ENCODE data around the gene TRABD. TPM values are rescaled to one million over a fixed set of nuclear protein-coding genes. Genes with fewer than 3 reads are reported as not detected.
A peak's percentile ranks its signal among the peaks of the same experiment; 100 is the strongest.

TRABD gene
- total and polyA plus RNA-seq, 2 donors (not counting 1 experiment from before 2014, with no cell fraction given), result 11.8 to 17.2 TPM

GRCh38 chr22:50148991-50149721, 36.6 kb upstream of the TRABD start:
- Histone ChIP-seq H3K9ac (ENCODE audit: insufficient read depth, low read length) (no peak overlapping the region), H3K36me3 (ENCODE audit: control insufficient read depth, insufficient read depth, low read length) (no peaks in the 10 kb centered on the region), H3K27ac (ENCODE audit: insufficient read depth, low read length) (no peak overlapping the region), H3K4me2 (ENCODE audit: extremely low read depth, insufficient read depth, low read length) (no peak overlapping the region), H2AFZ (ENCODE audit: low read length) (no peak overlapping the region), H3K79me2 (ENCODE audit: control insufficient read depth, insufficient read depth, low read length) (no peaks in the 10 kb centered on the region), H3K4me1 (ENCODE audit: control insufficient read depth, extremely low read depth, insufficient read depth, low read length) (no peaks in the 10 kb centered on the region), H3K27me3 (ENCODE audit: control insufficient read depth, insufficient read depth, low read length) (no peaks in the 10 kb centered on the region), H3K9me3 (ENCODE audit: control insufficient read depth, insufficient read depth, low read depth, low read length) (no peaks in the 10 kb centered on the region), H4K20me1 (ENCODE audit: control insufficient read depth, extremely low read depth, insufficient read depth, low read length) (no peaks in the 10 kb centered on the region), H3K4me3 (replicated peaks in 1 of 4; ENCODE audit: control extremely low read depth in 1 of 4, insufficient read depth in 1 of 4, low read depth in 3 of 4, low read length in 4 of 4) (no peak overlapping the region)
- DNase-seq (ENCODE audit: low read depth in 2 of 2), result peak; percentile 28 to 44
- TF ChIP-seq EZH2 (IDR thresholded peaks at IDR 0.05; ENCODE audit: low read length, missing control alignments) (no peak), CTCF (conservative IDR thresholded peaks at IDR 0.05 in 1 of 2, IDR thresholded peaks at IDR 0.05 in 1 of 2; ENCODE audit: low read depth in 1 of 2, low read length in 2 of 2) (peak; percentile 21 to 64)

- no peak overlapping the region for H3K4me3 ChIP-seq (replicated peaks in 1 of 4; ENCODE audit: control extremely low read depth in 1 of 4, insufficient read depth in 1 of 4, low read depth in 3 of 4, low read length in 4 of 4)
- H4K20me1 ChIP-seq (ENCODE audit: control insufficient read depth, extremely low read depth, insufficient read depth, low read length), result no peaks in the 10 kb centered on the region
- no peaks in the 10 kb centered on the region for H3K27me3 ChIP-seq (ENCODE audit: control insufficient read depth, insufficient read depth, low read length)
- no peaks in the 10 kb centered on the region for H3K36me3 ChIP-seq (ENCODE audit: control insufficient read depth, insufficient read depth, low read length)
- TF ChIP-seq CTCF (conservative IDR thresholded peaks at IDR 0.05 in 1 of 2, IDR thresholded peaks at IDR 0.05 in 1 of 2; ENCODE audit: low read depth in 1 of 2, low read length in 2 of 2), result no peak
- TF ChIP-seq EZH2 (IDR thresholded peaks at IDR 0.05; ENCODE audit: low read length, missing control alignments), result no peak
- H3K9me3 ChIP-seq (ENCODE audit: control insufficient read depth, insufficient read depth, low read depth, low read length), result no peaks in the 10 kb centered on the region
- no peaks in the 10 kb centered on the region for H3K79me2 ChIP-seq (ENCODE audit: control insufficient read depth, insufficient read depth, low read length)
- H2AFZ ChIP-seq (ENCODE audit: low read length), result no peak overlapping the region
- no peak overlapping the region for H3K9ac ChIP-seq (ENCODE audit: insufficient read depth, low read length)
- peak in 1 of 2 donors; percentile 38 for DNase-seq (ENCODE audit: low read depth in 2 of 2)
- no peak overlapping the region for H3K4me2 ChIP-seq (ENCODE audit: extremely low read depth, insufficient read depth, low read length)
- no peaks in the 10 kb centered on the region for H3K4me1 ChIP-seq (ENCODE audit: control insufficient read depth, extremely low read depth, insufficient read depth, low read length)
- H3K27ac ChIP-seq (ENCODE audit: insufficient read depth, low read length), result no peak overlapping the region
Observed at GRCh38 chr22:50150161-50151129, 35.3 kb upstream of the TRABD start.

Data from fibroblast of lung (primary cell).